MV-4-11 (cell line): ENCODE results near the gene SAT1.
A peak's percentile ranks its signal among the peaks of the same experiment; 100 is the strongest.

ENCODE experiments used
- DNase-seq: peaks from one replicate; lab custom pipeline; 2025; lab: John Stamatoyannopoulos, UW

SAT1 gene

DNA sequence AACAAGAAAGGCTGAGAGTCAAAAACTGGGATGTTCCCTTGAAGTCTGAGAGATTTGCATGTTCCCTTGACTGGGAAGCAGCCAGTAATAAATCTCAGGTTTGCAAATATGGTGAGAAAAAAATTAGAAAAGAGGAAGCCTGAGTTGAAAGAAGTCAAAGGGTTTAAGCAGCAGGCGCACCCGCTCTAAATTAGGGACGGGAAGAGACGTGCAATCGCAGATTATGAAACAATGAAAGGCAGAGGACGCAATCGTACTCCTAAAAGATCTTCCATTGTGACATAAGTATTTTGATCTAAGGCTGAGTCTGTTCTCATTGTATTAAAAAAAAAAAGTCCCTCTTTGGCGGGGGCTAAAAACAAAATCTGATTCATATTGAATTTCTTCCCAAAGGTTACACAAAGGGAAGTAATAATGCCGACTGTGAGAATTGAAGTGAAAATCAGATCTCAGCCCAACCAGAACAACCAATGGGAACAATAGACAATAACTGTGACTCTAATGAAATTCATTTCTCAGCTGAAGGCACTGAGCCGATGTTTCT, 28.2 kb downstream of the SAT1 start:
- DNase-seq: peak; percentile 81

- DNase-seq: no peak
Observed at GRCh38 chrX:23811656-23812055, 28.7 kb downstream of the SAT1 start.

GRCh38 chrX:23813808-23814207, 30.8 kb downstream of the SAT1 start:
- DNase-seq: no peak

- no peak for DNase-seq
Observed at GRCh38 chrX:23815376-23815775, 32.4 kb downstream of the SAT1 start.

DNA sequence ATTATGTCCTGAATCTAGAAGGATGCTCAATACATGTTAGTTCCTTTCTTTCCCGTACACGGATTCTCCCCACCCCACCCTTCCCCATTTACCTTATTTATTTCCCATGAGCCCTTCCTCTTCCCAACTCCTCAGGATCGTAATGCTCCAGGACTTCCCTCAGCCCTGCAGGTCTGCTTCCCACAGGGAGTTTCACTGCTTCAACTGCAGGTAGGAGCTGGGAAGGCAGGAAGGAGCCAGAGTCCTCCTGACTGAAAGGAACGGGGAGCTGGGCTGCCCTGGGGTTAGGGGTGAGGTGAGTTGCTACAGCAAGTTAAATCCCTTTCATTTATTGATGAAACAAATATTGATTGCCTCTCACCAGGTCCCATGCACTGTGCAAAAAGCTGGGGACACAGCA, 33.2 kb downstream of the SAT1 start:
- no peak for DNase-seq

GRCh38 chrX:23817979-23818336, 35.0 kb downstream of the SAT1 start:
- no peak for DNase-seq

GRCh38 chrX:23819385-23820234, 36.6 kb downstream of the SAT1 start:
- no peak for DNase-seq

GRCh38 chrX:23820235-23820782, 37.3 kb downstream of the SAT1 start:
- DNase-seq: no peak

GRCh38 chrX:23821847-23822246, 38.9 kb downstream of the SAT1 start:
- DNase-seq: no peak

- DNase-seq: no peak
Observed at GRCh38 chrX:23822397-23822796, 39.4 kb downstream of the SAT1 start.

DNA sequence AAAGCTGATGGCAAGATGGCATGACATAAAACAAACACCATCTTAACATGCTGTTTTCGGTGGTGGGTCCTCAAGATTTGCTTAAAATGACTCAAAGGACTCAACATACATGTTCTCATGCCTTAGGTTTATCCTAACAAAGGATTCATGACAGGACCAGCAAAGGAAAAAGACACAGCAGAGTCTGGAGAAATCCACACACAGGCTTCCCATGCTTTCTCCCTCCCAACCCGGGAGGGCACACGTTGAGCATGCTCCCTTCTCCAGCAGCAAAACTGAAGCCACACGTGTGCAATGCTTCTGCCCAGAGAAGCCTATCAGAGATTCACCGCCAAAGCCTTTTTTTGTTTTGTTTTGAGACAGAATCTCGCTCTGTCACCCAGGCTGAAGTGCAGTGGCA, 39.9 kb downstream of the SAT1 start:
- no peak for DNase-seq

- DNase-seq: peak; percentile 4
Observed at GRCh38 chrX:23825675-23826074, 42.7 kb downstream of the SAT1 start.

GRCh38 chrX:23826216-23826615, 43.2 kb downstream of the SAT1 start:
- DNase-seq: no peak

DNA sequence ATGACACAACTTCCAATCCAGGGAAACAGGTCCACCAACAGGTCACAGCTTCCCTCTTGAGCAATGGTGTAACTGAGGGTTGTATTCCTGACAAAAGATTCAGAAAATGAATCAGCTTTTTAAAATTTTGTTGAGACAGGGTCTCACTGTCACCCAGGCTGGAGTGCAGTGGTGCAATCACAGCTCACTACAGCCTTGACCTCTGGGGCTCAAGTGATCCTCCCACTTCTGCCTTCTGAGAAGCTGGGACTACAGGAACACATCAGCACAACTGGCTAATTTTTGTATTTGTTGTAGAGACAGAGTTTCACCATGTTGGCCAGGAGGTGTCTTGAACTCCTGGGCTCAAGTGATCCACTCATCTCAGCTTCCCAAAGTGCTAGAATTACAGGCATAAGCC, 43.7 kb downstream of the SAT1 start:
- peak; percentile 0 for DNase-seq

DNA sequence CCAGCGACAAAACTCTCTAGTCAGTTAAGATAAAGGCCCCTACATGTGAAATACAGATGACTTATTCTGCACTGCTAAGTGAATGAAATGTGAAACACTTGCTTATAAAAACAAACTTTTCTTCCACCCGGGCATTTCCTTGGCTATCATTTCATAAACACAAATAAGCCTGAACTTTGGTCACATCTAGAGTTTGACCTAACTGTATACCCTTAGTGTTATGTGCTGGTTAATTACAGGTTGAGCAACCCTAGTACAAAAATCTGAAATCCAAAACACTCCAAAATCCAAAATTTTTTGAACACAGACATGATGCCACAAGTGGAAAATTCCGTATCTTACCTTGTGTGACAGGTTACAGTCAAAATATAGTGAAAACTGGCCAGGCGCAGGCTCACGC, 45.9 kb downstream of the SAT1 start:
- no peak for DNase-seq

GRCh38 chrX:23832721-23833120, 49.7 kb downstream of the SAT1 start:
- no peak for DNase-seq
